OCI-LY1 (cell line): Measurements from ENCODE around the gene TNFAIP1.

Experiments
- H2AFZ ChIP-seq: fragments of 200-600 bp; sonication (generic), shearing (Covaris generic); 2 replicates; pipeline ENCODE4 v1.6.0; 2014; ENCODE audit warnings: antibody characterized with exemption, mild to moderate bottlenecking, low read length
- H3F3A ChIP-seq: fragments of 200-600 bp; sonication (generic), shearing (Covaris generic); 2 replicates; pipeline ENCODE4 v1.6.0; 2014; ENCODE audit warnings: mild to moderate bottlenecking, antibody characterized with exemption, low read length, moderate library complexity; ENCODE audit not compliant: insufficient read depth
- H3K27ac ChIP-seq: fragments of 200-600 bp; sonication (generic); 2 replicates; pipeline ENCODE4 v1.5.1; 2014; ENCODE audit warnings: low read length, mixed run types, mild to moderate bottlenecking, low read depth; ENCODE audit not compliant: poor library complexity, severe bottlenecking
- H3K27me3 ChIP-seq: fragments of 200-600 bp; sonication (generic); 2 replicates; pipeline ENCODE4 v1.6.0; 2014; ENCODE audit warnings: antibody characterized with exemption, mild to moderate bottlenecking, low read length, moderate library complexity; ENCODE audit not compliant: insufficient read depth
- H3K36me3 ChIP-seq: fragments of 200-600 bp; sonication (generic); 2 replicates; pipeline ENCODE4 v1.6.1; 2014; ENCODE audit warnings: mild to moderate bottlenecking, antibody characterized with exemption, low read length, moderate library complexity, mixed read lengths; ENCODE audit not compliant: insufficient read depth
- H3K4me1 ChIP-seq: fragments of 200-600 bp; sonication (generic); 2 replicates; pipeline ENCODE4 v1.5.1; 2014; ENCODE audit warnings: mild to moderate bottlenecking, low read length, moderate library complexity; ENCODE audit not compliant: insufficient read depth, severe bottlenecking
- H3K4me2 ChIP-seq: fragments of 200-600 bp; sonication (generic), shearing (Covaris generic); 2 replicates; pipeline ENCODE4 v1.6.1; 2014; ENCODE audit warnings: low read length
- H3K4me3 ChIP-seq: fragments of 200-600 bp; sonication (generic); 2 replicates; pipeline ENCODE4 v1.5.1; 2014; ENCODE audit warnings: low read length, low read depth, mild to moderate bottlenecking, mixed read lengths; ENCODE audit not compliant: poor library complexity, severe bottlenecking
- H3K79me2 ChIP-seq: fragments of 200-600 bp; shearing (Covaris generic); 2 replicates; pipeline ENCODE4 v1.6.1; 2016; ENCODE audit warnings: mixed run types, low read length, mixed read lengths; ENCODE audit not compliant: insufficient read depth
- H3K9ac ChIP-seq: fragments of 200-600 bp; sonication (generic), shearing (Covaris generic); 2 replicates; pipeline ENCODE4 v1.6.1; 2014; ENCODE audit warnings: mild to moderate bottlenecking, low read length, mixed read lengths
- H3K9me2 ChIP-seq: fragments of 200-600 bp; sonication (generic), shearing (Covaris generic); 2 replicates; pipeline ENCODE4 v1.6.1; 2014; ENCODE audit warnings: low read depth, mild to moderate bottlenecking, low read length, mixed read lengths
- H3K9me3 ChIP-seq: fragments of 200-600 bp; shearing (Covaris generic); 2 replicates; pipeline ENCODE4 v1.6.1; 2014; ENCODE audit warnings: low read length, mixed read lengths
- H4K20me1 ChIP-seq: fragments of 200-600 bp; sonication (generic), shearing (Covaris generic); 2 replicates; pipeline ENCODE4 v1.6.0; 2016; ENCODE audit warnings: mild to moderate bottlenecking, low read length; ENCODE audit not compliant: insufficient read depth
- EZH2 ChIP-seq: fragments of 200-600 bp; sonication (generic), shearing (Covaris generic); IDR thresholded peaks from 2 replicates; pipeline ENCODE4 v1.8.0; 2017; ENCODE audit warnings: borderline replicate concordance, mixed run types, mild to moderate bottlenecking, antibody characterized with exemption, low read length, moderate library complexity, mixed read lengths
- TF ChIP-seq, protein P1 (sequence below): fragments of 200-600 bp; sonication (generic), shearing (Covaris generic); IDR thresholded peaks from 2 replicates; pipeline ENCODE4 v1.5.1; 2017; ENCODE audit warnings: mild to moderate bottlenecking, antibody characterized with exemption, low read length, moderate library complexity, mixed read lengths

Gene TNFAIP1

DNA sequence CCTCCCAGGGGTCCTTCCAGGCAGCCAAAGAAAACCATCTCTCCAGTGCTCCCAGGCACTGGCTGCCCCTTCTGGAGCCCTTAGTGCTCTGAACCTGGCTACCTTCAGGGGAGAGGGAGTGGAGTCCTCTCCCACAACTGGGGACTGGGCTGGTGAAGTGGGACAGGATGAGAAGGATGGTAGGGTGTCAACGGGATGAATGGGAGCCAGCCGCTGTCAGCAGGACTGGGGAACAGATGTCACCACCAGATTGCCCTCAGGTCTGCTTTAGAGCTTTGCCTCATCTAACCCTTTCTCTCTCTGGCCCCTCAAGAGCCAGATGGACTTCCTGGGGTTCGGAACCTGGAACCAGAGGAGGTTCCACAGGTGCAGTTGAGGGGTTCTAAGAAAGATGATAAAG is 29.9 kb downstream of the TNFAIP1 start:
- Histone ChIP-seq H3K27ac (no peak overlapping the region), H3K9me3 (no peaks in the 10 kb centered on the region), H3K27me3 (no peaks in the 10 kb centered on the region), H4K20me1 (no peaks in the 10 kb centered on the region), H3F3A (no peaks in the 10 kb centered on the region; the same call in 1 of the 2 replicates), H3K79me2 (no peaks in the 10 kb centered on the region), H3K4me3 (no peak overlapping the region), H3K9me2 (no peaks in the 10 kb centered on the region), H3K4me2 (no peak overlapping the region), H3K9ac (no peak overlapping the region), H2AFZ (no peak overlapping the region), H3K4me1 (no peaks in the 10 kb centered on the region), H3K36me3 (peaks cover 29% of the 10 kb centered on the region)
- TF ChIP-seq EZH2, result no peak
- TF ChIP-seq, protein P1, sequence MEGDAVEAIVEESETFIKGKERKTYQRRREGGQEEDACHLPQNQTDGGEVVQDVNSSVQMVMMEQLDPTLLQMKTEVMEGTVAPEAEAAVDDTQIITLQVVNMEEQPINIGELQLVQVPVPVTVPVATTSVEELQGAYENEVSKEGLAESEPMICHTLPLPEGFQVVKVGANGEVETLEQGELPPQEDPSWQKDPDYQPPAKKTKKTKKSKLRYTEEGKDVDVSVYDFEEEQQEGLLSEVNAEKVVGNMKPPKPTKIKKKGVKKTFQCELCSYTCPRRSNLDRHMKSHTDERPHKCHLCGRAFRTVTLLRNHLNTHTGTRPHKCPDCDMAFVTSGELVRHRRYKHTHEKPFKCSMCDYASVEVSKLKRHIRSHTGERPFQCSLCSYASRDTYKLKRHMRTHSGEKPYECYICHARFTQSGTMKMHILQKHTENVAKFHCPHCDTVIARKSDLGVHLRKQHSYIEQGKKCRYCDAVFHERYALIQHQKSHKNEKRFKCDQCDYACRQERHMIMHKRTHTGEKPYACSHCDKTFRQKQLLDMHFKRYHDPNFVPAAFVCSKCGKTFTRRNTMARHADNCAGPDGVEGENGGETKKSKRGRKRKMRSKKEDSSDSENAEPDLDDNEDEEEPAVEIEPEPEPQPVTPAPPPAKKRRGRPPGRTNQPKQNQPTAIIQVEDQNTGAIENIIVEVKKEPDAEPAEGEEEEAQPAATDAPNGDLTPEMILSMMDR, result no peak

DNA sequence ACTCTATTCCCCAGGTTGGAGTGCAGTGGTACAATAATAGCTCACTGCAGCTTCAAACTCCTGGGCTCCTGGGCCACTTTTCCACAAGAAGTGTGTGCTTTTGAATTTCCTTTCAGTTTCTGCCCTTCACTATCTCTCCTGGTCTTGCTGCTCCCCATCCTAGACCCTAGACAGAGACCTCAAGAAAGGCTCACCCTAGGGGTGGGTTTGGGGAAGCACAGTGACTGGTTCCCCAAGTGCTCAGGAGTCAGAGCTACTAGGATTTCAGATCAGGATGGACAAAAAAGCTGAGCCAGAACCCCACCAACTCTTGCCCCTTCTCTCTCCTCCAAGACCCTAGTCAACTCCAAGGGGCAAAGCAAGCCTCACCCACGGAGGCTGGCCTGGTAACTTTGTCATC is 31.0 kb downstream of the TNFAIP1 start:
- TF ChIP-seq, protein P1, result no peak
- TF ChIP-seq EZH2, result no peak

DNA sequence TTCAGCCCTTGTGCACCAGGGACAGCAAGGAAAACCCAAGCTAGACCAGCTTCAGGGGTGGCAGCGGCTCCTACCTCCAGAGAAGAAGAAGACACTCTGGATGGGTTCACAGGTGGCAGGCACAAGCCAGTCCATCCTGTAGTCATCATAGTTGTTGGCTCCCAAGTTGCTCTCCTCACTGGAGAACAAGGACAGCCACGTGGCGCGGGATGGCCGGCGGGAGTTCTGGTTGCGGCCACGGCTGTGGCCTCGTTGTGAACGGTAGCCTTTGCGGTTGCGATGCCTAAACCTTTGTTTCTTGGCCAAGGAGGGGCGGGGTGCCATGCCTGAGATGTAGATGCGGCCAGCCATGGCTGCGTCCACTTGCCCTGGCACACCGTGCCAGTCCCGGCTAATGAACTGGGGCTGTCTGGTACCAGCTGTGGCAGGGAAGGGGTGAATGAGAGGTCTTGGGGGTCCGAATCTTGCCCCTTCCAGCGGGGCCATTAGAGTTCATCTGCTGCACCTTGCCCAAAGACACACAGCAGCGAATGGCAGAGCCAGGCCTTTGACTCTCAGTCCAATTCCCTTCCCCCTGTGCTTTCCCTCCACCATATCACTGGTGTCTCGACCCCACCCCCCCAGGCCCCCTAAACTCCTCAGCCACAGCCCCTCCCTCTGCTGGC is 32.2 kb downstream of the TNFAIP1 start:
- H3K27ac ChIP-seq, result no peak overlapping the region
- TF ChIP-seq, protein P1, result no peak
- no peak for TF ChIP-seq EZH2
- H2AFZ ChIP-seq, result no peak overlapping the region
- H3F3A ChIP-seq, result no peaks in the 10 kb centered on the region; the same call in 1 of the 2 replicates
- H3K79me2 ChIP-seq, result no peaks in the 10 kb centered on the region
- H3K4me3 ChIP-seq, result no peak overlapping the region
- H3K9me2 ChIP-seq, result no peaks in the 10 kb centered on the region
- H3K27me3 ChIP-seq, result peaks cover 3% of the 10 kb centered on the region; the same call in 1 of the 2 replicates
- no peak overlapping the region for H3K9ac ChIP-seq
- no peaks in the 10 kb centered on the region for H4K20me1 ChIP-seq
- peaks cover 12% of the 10 kb centered on the region for H3K4me1 ChIP-seq
- no peaks in the 10 kb centered on the region for H3K9me3 ChIP-seq
- no peak overlapping the region for H3K4me2 ChIP-seq
- H3K36me3 ChIP-seq, result peaks cover 9% of the 10 kb centered on the region; the same call in 1 of the 2 replicates

More for the DNA sequence above, 31.0 kb downstream of the TNFAIP1 start:
- H3K4me2 ChIP-seq, result no peak overlapping the region
- H3K9me3 ChIP-seq, result no peaks in the 10 kb centered on the region
- no peaks in the 10 kb centered on the region; the same call in 1 of the 2 replicates for H3F3A ChIP-seq
- no peaks in the 10 kb centered on the region for H3K4me1 ChIP-seq
- H3K36me3 ChIP-seq, result peaks cover 18% of the 10 kb centered on the region; the same call in 1 of the 2 replicates
- no peak overlapping the region for H3K9ac ChIP-seq
- H4K20me1 ChIP-seq, result no peaks in the 10 kb centered on the region
- no peaks in the 10 kb centered on the region for H3K9me2 ChIP-seq
- no peak overlapping the region for H2AFZ ChIP-seq
- H3K27ac ChIP-seq, result no peak overlapping the region
- no peaks in the 10 kb centered on the region for H3K79me2 ChIP-seq
- no peaks in the 10 kb centered on the region for H3K27me3 ChIP-seq
- H3K4me3 ChIP-seq, result no peak overlapping the region
